Ovary (tissue), 9 donors: ENCODE measurements around the gene CFAP92. TPM values are rescaled to one million over a fixed set of nuclear protein-coding genes. Genes with fewer than 3 reads are reported as not detected.

Experiments used
- DNase-seq, 5 donors: peaks; one replicate each; pipeline ENCODE4 v3.0.0-alpha.2; 2019 to 2020
- H3K27ac ChIP-seq, 2 donors: fragments of 200-600 bp; one replicate each; pipeline versions ENCODE4 v1.5.1 to v1.8.0; 2019 to 2022
- H3K27me3 ChIP-seq: fragments of 200-600 bp; one replicate; pipeline ENCODE4 v1.8.0; 2022
- H3K36me3 ChIP-seq: fragments of 200-600 bp; sonication (generic); one replicate; pipeline ENCODE4 v1.5.1; 2019
- H3K4me1 ChIP-seq: one replicate; pipeline ENCODE4 v1.8.1; 2013; ENCODE audit warnings: mild to moderate bottlenecking, moderate library complexity; ENCODE audit not compliant: insufficient read depth
- H3K4me3 ChIP-seq: fragments of 200-600 bp; sonication (generic); one replicate; pipeline ENCODE4 v1.5.1; 2017
- H3K9me3 ChIP-seq, 2 donors: fragments of 200-600 bp in 1 of 2; sonication (generic) in 1 of 2; one replicate each; pipeline versions ENCODE4 v1.5.1 to v1.8.1; 2013 to 2019; ENCODE audit warnings: mild to moderate bottlenecking in 1 of 2, moderate library complexity in 1 of 2
- EP300 ChIP-seq: sonication (generic); formaldehyde crosslinking; IDR thresholded peaks from one replicate; pipeline ENCODE4 v1.6.1; 2017; ENCODE audit warnings: antibody characterized with exemption
- POLR2A ChIP-seq: fragments of 450-650 bp; IDR thresholded peaks from one replicate; pipeline ENCODE4 v1.6.1; 2017; ENCODE audit warnings: antibody characterized with exemption, mild to moderate bottlenecking, moderate library complexity
- WGBS, 3 donors: extraction: QIAGEN DNeasy Blood & Tissue Kit in 1 of 3; methylation state at CpG; one replicate each; pipeline versions ENCODE4 v1.1.5 to v1.1.7; 2013 to 2017; 5-methylcytosine and 5-hydroxymethylcytosine counted together
- intact Hi-C, 4 donors: fragments of 100-400 bp; cut with DNase I; formaldehyde crosslinking; loops; one replicate each; pipeline versions ENCODE4 v1.11.0 to v1.15.1; 2022 to 2023
- polyA plus RNA-seq, 2 donors: library from polyadenylated mRNA; stranded (reverse); fragments of 200-250 nt in 1 of 2; fragments of 350-450 nt in 1 of 2; fragmentation: Illumina TruSeq in 1 of 2; extraction: RNeasy Lipid Tissue Mini Kit (QIAGEN cat#74804) in 1 of 2; gene quantifications; one replicate each; pipeline ENCODE4 v1.2.3, GENCODE V29; 2013 to 2014
- total RNA-seq, 7 donors: library from RNA; depleted of rRNA in 2 of 7; stranded (reverse); fragments of >200 nt in 2 of 7; fragmentation: NEBNext Ultra II Directional in 3 of 7; extraction: Animal tissue kit (Norgen Biotek cat#: 25700) in 3 of 7; gene quantifications; one replicate each; pipeline versions ENCODE4 v1.1.0 to v1.2.4, GENCODE V29; 2016 to 2023
- TF ChIP-seq, protein P1 (sequence below), 3 donors: fragments of 450-650 bp in 2 of 3; fragments of 200-600 bp in 1 of 3; IDR thresholded peaks; one replicate each; pipeline versions ENCODE4 v1.5.1 to v1.8.0; 2016 to 2022; ENCODE audit warnings: antibody characterized with exemption in 3 of 3, mild to moderate bottlenecking in 1 of 3
- donor health status: DM: no; HTN: no; CAD: no; lungs with moderate emphysema.
- donor health status: DM: no; HTN: no; CAD: no.
- donor health status: Bipolar disorder and iron deficiency.
- donor health status: DM: yes; HTN: yes; CAD: no.
- donor health status: DM: no; HTN: no; CAD: no.
- donor health status: DM: yes; HTN: yes; CAD: no.

Gene CFAP92
- total and polyA plus RNA-seq, 9 donors, result 0.89 to 3.8 (median 1.5) TPM

DNA sequence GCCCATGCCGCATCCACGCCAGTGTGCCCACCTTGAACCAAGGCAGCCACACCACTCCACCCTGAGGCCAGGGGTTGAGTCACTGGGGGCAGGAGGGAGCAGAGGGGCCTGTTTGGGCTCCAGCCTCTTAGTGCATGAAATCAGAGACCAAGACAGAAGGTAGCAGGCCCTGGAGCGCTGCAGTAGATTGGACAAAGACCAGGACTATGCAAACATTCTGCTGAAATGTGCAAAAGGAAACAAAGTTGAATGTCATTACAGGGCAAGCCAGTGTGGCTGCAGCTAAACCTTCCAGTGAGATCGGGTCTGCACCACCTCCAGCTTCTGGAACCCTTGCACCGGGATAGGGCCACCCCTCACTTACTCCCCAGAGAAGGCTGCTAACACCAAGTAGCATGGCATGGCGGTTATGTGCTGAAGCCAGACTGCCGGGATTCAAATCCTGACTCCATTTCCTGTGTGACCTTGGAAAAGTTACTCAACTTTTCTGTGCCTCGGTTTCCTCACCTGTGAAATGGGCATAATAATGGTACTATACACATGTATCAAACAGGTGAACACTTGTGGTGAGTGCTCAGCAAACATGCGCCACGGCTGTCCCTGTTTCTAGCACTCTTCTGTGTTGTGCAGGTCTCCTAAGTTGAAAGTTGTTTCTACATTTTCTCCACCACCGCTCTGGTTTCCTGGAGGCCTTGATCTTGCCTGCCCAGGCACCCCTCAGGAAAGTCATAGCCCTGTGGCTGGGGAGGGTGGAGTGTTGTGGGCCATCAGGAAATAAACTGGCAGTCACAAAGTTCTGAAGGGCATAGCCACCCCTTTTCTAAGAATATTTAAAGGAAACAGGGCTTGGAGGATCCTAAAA lies 41.7 kb upstream of the CFAP92 start:
- H3K4me1 ChIP-seq, result no peaks in the 10 kb centered on the region
- 88 to 90% (median 90%) methylated on average over 11 of the region's 11 CpGs for WGBS, 3 donors
- H3K27me3 ChIP-seq, result no peaks in the 10 kb centered on the region
- TF ChIP-seq, protein P1, sequence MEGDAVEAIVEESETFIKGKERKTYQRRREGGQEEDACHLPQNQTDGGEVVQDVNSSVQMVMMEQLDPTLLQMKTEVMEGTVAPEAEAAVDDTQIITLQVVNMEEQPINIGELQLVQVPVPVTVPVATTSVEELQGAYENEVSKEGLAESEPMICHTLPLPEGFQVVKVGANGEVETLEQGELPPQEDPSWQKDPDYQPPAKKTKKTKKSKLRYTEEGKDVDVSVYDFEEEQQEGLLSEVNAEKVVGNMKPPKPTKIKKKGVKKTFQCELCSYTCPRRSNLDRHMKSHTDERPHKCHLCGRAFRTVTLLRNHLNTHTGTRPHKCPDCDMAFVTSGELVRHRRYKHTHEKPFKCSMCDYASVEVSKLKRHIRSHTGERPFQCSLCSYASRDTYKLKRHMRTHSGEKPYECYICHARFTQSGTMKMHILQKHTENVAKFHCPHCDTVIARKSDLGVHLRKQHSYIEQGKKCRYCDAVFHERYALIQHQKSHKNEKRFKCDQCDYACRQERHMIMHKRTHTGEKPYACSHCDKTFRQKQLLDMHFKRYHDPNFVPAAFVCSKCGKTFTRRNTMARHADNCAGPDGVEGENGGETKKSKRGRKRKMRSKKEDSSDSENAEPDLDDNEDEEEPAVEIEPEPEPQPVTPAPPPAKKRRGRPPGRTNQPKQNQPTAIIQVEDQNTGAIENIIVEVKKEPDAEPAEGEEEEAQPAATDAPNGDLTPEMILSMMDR (IDR thresholded peaks at IDR 0.05), result no peak
- TF ChIP-seq POLR2A (no peak), EP300 (no peak)
- no peaks in the 10 kb centered on the region for H3K9me3 ChIP-seq
- intact Hi-C loops, result no loop called here
- peak in 2 of 5 donors; percentile 7 to 12 for DNase-seq
- H3K36me3 ChIP-seq, result no peaks in the 10 kb centered on the region
- H3K4me3 ChIP-seq, result no peak overlapping the region
- H3K27ac ChIP-seq, result no peak overlapping the region

DNA sequence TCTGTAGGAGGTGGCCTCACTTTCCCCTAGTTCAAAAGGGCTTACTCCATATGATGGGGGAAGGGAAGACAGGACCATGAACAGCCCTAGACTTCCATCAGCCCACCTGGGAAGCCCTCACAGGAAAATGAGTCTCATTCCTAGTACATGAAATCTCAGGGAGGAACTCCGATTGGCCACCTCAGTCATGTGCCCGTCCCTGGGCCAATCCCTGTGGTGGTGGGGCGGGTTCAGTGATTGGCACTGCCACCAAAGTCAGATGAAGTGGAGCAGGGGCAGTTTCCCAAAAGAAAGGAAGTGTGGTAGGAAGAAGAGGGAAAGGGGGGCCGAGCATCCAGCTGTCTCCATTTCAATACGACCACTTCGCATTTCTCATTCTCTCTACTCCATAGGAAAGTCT lies 40.8 kb upstream of the CFAP92 start:
- 89% methylated on average over 6 of the region's 6 CpGs for WGBS, 3 donors
- H3K27me3 ChIP-seq, result no peaks in the 10 kb centered on the region
- TF ChIP-seq EP300 (no peak), POLR2A (no peak)
- TF ChIP-seq, protein P1 (IDR thresholded peaks at IDR 0.05), result no peak
- DNase-seq, result peak in 2 of 5 donors; percentile 9 to 19
- H3K4me1 ChIP-seq, result no peaks in the 10 kb centered on the region
- no peaks in the 10 kb centered on the region for H3K36me3 ChIP-seq
- H3K9me3 ChIP-seq, result no peaks in the 10 kb centered on the region
- no peak overlapping the region for H3K27ac ChIP-seq
- no peak overlapping the region for H3K4me3 ChIP-seq
- intact Hi-C loops, result no loop called here

DNA sequence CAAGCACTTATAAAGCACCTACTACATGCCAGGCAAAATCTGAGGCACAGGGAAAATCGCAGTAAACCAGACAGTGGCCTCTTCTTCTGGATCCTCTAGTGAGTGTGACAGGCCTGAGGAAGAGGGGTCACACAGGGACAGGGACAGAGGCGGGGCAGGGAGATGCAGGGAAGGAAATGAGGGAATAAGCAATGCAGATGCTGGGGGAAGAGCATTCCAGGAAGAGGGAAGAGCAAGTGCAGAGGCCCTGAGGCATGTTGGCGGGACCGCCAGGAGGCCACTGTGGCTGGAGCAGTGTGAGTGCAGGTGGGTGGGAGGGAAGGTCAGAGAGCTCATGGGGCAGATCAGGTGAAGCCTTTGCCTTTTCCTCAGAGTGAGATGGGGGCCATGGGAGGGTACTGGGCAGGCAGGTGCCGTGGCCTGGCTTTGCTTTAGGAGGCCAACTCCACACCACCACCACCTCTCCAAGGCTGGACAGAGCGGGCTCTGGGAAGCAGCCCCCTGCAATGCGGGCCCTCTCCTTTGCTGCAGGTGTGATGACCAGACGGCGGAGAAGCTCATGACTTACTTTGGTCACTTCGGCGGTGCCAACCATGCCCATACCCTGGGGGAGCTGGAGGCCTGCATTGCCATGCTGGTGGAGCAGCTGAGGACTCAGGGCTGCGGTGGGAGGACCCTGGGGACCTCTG lies 39.9 kb upstream of the CFAP92 start:
- DNase-seq, result peak in 2 of 5 donors; percentile 6 to 19
- intact Hi-C loops, result no loop called here
- no peak overlapping the region for H3K27ac ChIP-seq
- H3K36me3 ChIP-seq, result no peaks in the 10 kb centered on the region
- H3K4me1 ChIP-seq, result no peaks in the 10 kb centered on the region
- no peak for TF ChIP-seq POLR2A
- no peak for TF ChIP-seq EP300
- TF ChIP-seq, protein P1 (IDR thresholded peaks at IDR 0.05), result no peak
- 89 to 91% (median 91%) methylated on average over 12 of the region's 12 CpGs for WGBS, 3 donors
- no peaks in the 10 kb centered on the region for H3K9me3 ChIP-seq
- H3K27me3 ChIP-seq, result no peaks in the 10 kb centered on the region
- no peak overlapping the region for H3K4me3 ChIP-seq

DNA sequence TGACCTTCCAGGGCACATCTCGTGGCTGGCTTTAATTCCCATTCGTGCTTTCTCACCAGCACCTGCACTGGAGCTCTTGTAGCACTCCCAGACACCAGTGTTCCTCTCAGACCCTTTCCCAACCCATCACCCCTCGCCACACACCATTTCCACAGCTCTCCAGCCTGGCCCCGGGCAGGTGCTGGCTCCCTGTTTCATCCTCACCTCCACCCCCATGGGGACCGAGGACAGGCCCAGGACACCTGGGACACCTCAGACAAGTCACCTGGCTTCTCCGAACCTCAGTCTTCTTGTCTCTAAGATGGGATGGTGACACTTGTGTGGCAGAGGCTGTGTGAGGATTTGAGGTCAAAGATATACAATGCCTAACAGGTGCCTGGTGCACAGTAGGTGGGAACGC lies 39.3 kb upstream of the CFAP92 start:
- no peaks in the 10 kb centered on the region for H3K27me3 ChIP-seq

More for the DNA sequence above, 39.3 kb upstream of the CFAP92 start:
- H3K27ac ChIP-seq, result no peak overlapping the region
- intact Hi-C loops, result no loop called here
- TF ChIP-seq, protein P1 (IDR thresholded peaks at IDR 0.05), result no peak
- TF ChIP-seq EP300 (no peak), POLR2A (no peak)
- no peaks in the 10 kb centered on the region for H3K9me3 ChIP-seq
- no peaks in the 10 kb centered on the region for H3K36me3 ChIP-seq
- 80 to 87% (median 86%) methylated on average over 7 of the region's 7 CpGs for WGBS, 3 donors
- no peaks in the 10 kb centered on the region for H3K4me1 ChIP-seq
- no peak overlapping the region for H3K4me3 ChIP-seq
- peak in 1 of 5 donors; percentile 15 for DNase-seq
